OCI-LY7 (cell line): ENCODE data around the gene CDH23.

Experiments
- EZH2phosphoT487 ChIP-seq: fragments of 200-600 bp; sonication (generic); IDR thresholded peaks from 2 replicates; pipeline ENCODE4 v1.6.1; 2018; ENCODE audit warnings: low read depth, borderline replicate concordance, mild to moderate bottlenecking, mixed run types, antibody characterized with exemption, low read length, moderate library complexity, mixed read lengths
- TF ChIP-seq, protein P1 (sequence below): fragments of 200-600 bp; sonication (generic); conservative IDR thresholded peaks from 2 replicates; pipeline ENCODE4 v1.5.1; 2014; ENCODE audit warnings: mild to moderate bottlenecking, antibody characterized with exemption, low read length, moderate library complexity, mixed read lengths

DNA sequence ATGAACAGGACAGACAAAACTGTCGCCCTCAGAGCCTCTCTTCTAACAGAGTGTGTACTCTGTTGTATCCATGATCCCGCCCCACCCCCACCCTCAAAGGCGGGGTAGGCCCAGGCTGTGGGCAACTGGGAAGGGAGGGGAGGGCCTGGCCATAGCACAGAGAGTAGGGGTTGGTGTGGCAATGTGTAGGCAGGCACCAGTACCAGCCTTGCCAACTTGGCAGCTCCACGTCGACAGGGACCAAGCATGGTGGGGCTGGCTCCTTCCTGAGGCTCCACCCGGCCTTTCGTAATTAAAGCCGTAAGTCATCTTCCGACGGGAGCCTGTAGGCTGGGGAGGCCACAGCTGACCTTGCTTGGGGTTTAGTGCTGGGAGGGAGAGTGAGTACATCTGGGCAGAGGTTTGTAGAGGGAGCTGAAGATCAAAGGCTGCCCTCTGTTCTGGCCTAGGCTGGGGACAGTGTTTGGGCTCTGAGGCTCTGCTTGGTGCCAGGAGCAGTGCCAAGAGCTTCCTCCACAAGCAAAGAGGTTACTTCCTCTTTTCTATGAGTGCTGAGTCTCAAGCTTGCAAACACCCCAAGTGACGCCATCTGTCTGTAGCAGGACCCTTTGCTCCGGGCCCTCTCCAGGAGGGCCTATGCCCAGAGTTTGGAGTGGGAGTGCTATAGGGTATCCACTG, 201.2 kb downstream of the CDH23 start:
- TF ChIP-seq, protein P1, sequence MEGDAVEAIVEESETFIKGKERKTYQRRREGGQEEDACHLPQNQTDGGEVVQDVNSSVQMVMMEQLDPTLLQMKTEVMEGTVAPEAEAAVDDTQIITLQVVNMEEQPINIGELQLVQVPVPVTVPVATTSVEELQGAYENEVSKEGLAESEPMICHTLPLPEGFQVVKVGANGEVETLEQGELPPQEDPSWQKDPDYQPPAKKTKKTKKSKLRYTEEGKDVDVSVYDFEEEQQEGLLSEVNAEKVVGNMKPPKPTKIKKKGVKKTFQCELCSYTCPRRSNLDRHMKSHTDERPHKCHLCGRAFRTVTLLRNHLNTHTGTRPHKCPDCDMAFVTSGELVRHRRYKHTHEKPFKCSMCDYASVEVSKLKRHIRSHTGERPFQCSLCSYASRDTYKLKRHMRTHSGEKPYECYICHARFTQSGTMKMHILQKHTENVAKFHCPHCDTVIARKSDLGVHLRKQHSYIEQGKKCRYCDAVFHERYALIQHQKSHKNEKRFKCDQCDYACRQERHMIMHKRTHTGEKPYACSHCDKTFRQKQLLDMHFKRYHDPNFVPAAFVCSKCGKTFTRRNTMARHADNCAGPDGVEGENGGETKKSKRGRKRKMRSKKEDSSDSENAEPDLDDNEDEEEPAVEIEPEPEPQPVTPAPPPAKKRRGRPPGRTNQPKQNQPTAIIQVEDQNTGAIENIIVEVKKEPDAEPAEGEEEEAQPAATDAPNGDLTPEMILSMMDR: peak; percentile 51; the same call in 1 of the 2 replicates
- no peak for TF ChIP-seq EZH2phosphoT487
